ENCODE measurements around the gene SEBOX. TPM values are rescaled to one million over a fixed set of nuclear protein-coding genes. Genes with fewer than 3 reads are reported as not detected.

SEBOX gene
- total RNA-seq, 2 experiments from 2014 or later: not detected

GRCh38 chr17:28371245-28372202, 6.5 kb upstream of the SEBOX start, which contains the start of gene SARM1:
TSS of gene SARM1 (plus strand) at chr17:28371694. CDS start at chr17:28372033, 339 bp downstream.
- POLR2A ChIA-PET: interaction anchor here (1.1 to 1.7 kb wide), 2 partner anchors 13 to 14 kb away, joined by 3 to 15 read pairs; partner anchors contain the start of gene POLDIP2
- CTCF ChIA-PET: interaction anchor here (1.0 kb wide), 1 partner anchor 35 kb away, joined by 3 read pairs; no protein-coding TSS in a partner anchor

- CTCF ChIA-PET: no interaction called here
These were observed 5.7 kb upstream of the SEBOX start for GRCh38 chr17:28370744-28371103.

GRCh38 chr17:28370035-28370743, 5.2 kb upstream of the SEBOX start, which contains the start of gene VTN:
TSS of gene VTN (minus strand) at chr17:28370307. CDS start at chr17:28370203, 104 bp downstream.
- POLR2A ChIA-PET: interaction anchor here (1.4 kb wide), 1 partner anchor 13 kb away, joined by 5 read pairs; the partner anchor contains the start of gene POLDIP2

More at GRCh38 chr17:28370744-28371103, 5.7 kb upstream of the SEBOX start:
- POLR2A ChIA-PET: interaction anchor here (1.4 kb wide), 1 partner anchor 13 kb away, joined by 5 read pairs; the partner anchor contains the start of gene POLDIP2

GRCh38 chr17:28369684-28370034, 4.7 kb upstream of the SEBOX start:
- ChIA-PET POLR2A (interaction anchor here (1.4 to 1.6 kb wide), 2 partner anchors 12 kb away, joined by 5 read pairs; partner anchors contain the start of gene POLDIP2), CTCF (no interaction called here)

More at GRCh38 chr17:28370035-28370743, 5.2 kb upstream of the SEBOX start, which contains the start of gene VTN:
- CTCF ChIA-PET: no interaction called here

GRCh38 chr17:28368915-28369683, 4.1 kb upstream of the SEBOX start:
- POLR2A ChIA-PET: interaction anchor here (1.6 kb wide), 1 partner anchor 12 kb away, joined by 5 read pairs; the partner anchor contains the start of gene POLDIP2
- CTCF ChIA-PET: interaction anchor here (1.0 kb wide), 1 partner anchor 11 kb away, joined by 5 read pairs; no protein-coding TSS in a partner anchor

- ChIA-PET POLR2A (interaction anchor here (1.6 kb wide), 1 partner anchor 11 kb away, joined by 5 read pairs; the partner anchor contains the start of gene POLDIP2), CTCF (interaction anchor here (1.0 kb wide), 1 partner anchor 11 kb away, joined by 5 read pairs; no protein-coding TSS in a partner anchor)
These were observed 3.4 kb upstream of the SEBOX start for GRCh38 chr17:28368306-28368831.

- POLR2A ChIA-PET: interaction anchor here (0.5 to 1.6 kb wide), 4 partner anchors 10 to 711 kb away, joined by 4 to 5 read pairs (median 5); partner anchors contain the start of gene POLDIP2
These were observed 2.8 kb upstream of the SEBOX start for GRCh38 chr17:28367641-28368305.

GRCh38 chr17:28366605-28367004, 1.6 kb upstream of the SEBOX start:
- ChIA-PET CTCF (interaction anchor here (1.4 kb wide), 1 partner anchor 12 kb away, joined by 4 read pairs; no protein-coding TSS in a partner anchor), POLR2A (no interaction called here)

More at GRCh38 chr17:28367641-28368305, 2.8 kb upstream of the SEBOX start:
- CTCF ChIA-PET: interaction anchor here (1.4 kb wide), 1 partner anchor 13 kb away, joined by 4 read pairs; no protein-coding TSS in a partner anchor

GRCh38 chr17:28365487-28365886, 488 bp upstream of the SEBOX start:
- CTCF ChIA-PET: no interaction called here
- POLR2A ChIA-PET: no interaction called here

- ChIA-PET POLR2A (no interaction called here), CTCF (no interaction called here)
These were observed 986 bp downstream of the SEBOX start for GRCh38 chr17:28363776-28364650.

GRCh38 chr17:28363186-28363585, 1.8 kb downstream of the SEBOX start:
- POLR2A ChIA-PET: no interaction called here
- CTCF ChIA-PET: no interaction called here

- ChIA-PET POLR2A (interaction anchor here (0.5 to 3.9 kb wide), 10 partner anchors 10 to 362 kb away, joined by 3 to 34 read pairs (median 4); partner anchors contain the start of genes IFT20, RPL23A, SARM1 and TNFAIP1), CTCF (interaction anchor here (0.6 to 1.6 kb wide), 3 partner anchors 12 to 166 kb away, joined by 3 to 4 read pairs (median 3); no protein-coding TSS in a partner anchor)
These were observed 7.2 kb downstream of the SEBOX start for GRCh38 chr17:28357901-28358197.

- CTCF ChIA-PET: interaction anchor here (0.6 to 1.7 kb wide), 5 partner anchors 12 to 165 kb away, joined by 3 to 5 read pairs (median 3); no protein-coding TSS in a partner anchor
- POLR2A ChIA-PET: interaction anchor here (0.6 to 3.9 kb wide), 11 partner anchors 10 to 362 kb away, joined by 3 to 34 read pairs (median 4); partner anchors contain the start of genes IFT20, RPL23A, SARM1 and TNFAIP1
These were observed 7.7 kb downstream of the SEBOX start, which contains the start of gene POLDIP2 for GRCh38 chr17:28357061-28357900. TSS of gene POLDIP2 (minus strand) at chr17:28357527. CDS start at chr17:28357448, 79 bp downstream.

- CTCF ChIA-PET: no interaction called here
- POLR2A ChIA-PET: interaction anchor here (0.6 kb wide), 1 partner anchor 29 kb away, joined by 6 read pairs; no protein-coding TSS in a partner anchor
These were observed 14.7 kb downstream of the SEBOX start for GRCh38 chr17:28350271-28350670.

- ChIA-PET CTCF (no interaction called here), POLR2A (no interaction called here)
These were observed 16.0 kb downstream of the SEBOX start for GRCh38 chr17:28348979-28349378.

Measured in activated CD8-positive, alpha-beta memory T cell treated with anti-CD3 and anti-CD28 coated beads for 36 hours (primary cell).